Sigmoid colon (tissue), 4 donors: ENCODE results near the gene AP1S3.

Source experiments
- POLR2A ChIP-seq, 2 donors: fragments of 450-650 bp; IDR thresholded peaks; one replicate each; pipeline ENCODE4 v1.6.1; 2016; ENCODE audit warnings: antibody characterized with exemption in 2 of 2, mild to moderate bottlenecking in 2 of 2, moderate library complexity in 2 of 2
- POLR2AphosphoS5 ChIP-seq, 4 donors: sonication (generic); formaldehyde crosslinking; IDR thresholded peaks; one replicate each; pipeline ENCODE4 v1.6.1; 2017; ENCODE audit warnings: antibody characterized with exemption in 4 of 4
- TF ChIP-seq, protein P1 (sequence below), 4 experiments: fragments of 450-650 bp in 3 of 4; fragments of 200-600 bp in 1 of 4; IDR thresholded peaks; one replicate each; pipeline ENCODE4 v1.5.1; 2016 to 2019; ENCODE audit warnings: antibody characterized with exemption in 4 of 4, mild to moderate bottlenecking in 3 of 4, moderate library complexity in 2 of 4

DNA sequence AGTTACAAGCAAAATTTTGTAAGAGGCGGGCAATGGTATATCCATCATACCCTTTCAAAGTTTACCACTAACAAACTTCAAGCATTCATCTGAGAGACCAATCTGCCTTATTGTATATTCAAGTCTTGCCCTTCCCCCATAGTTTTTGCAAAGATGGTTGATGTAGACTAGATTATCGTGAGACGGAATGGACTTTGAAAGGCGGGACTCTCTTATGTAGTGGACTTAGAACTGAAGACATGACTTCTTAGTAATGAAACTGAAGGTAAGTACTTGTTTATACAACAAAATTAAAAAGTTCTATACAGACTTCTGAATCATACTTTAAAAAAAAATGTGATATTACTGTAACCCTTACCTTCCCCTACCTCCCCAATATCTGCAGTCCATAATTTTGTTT, 10.4 kb downstream of the AP1S3 start:
- TF ChIP-seq, protein P1, sequence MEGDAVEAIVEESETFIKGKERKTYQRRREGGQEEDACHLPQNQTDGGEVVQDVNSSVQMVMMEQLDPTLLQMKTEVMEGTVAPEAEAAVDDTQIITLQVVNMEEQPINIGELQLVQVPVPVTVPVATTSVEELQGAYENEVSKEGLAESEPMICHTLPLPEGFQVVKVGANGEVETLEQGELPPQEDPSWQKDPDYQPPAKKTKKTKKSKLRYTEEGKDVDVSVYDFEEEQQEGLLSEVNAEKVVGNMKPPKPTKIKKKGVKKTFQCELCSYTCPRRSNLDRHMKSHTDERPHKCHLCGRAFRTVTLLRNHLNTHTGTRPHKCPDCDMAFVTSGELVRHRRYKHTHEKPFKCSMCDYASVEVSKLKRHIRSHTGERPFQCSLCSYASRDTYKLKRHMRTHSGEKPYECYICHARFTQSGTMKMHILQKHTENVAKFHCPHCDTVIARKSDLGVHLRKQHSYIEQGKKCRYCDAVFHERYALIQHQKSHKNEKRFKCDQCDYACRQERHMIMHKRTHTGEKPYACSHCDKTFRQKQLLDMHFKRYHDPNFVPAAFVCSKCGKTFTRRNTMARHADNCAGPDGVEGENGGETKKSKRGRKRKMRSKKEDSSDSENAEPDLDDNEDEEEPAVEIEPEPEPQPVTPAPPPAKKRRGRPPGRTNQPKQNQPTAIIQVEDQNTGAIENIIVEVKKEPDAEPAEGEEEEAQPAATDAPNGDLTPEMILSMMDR (IDR thresholded peaks at IDR 0.05): no peak
- TF ChIP-seq POLR2A (IDR thresholded peaks at IDR 0.05): no peak
- no peak for TF ChIP-seq POLR2AphosphoS5 (IDR thresholded peaks at IDR 0.05)
